Dendritic cell treated with granulocyte-macrophage colony-stimulating factor and Interleukin-4, amounts not matched to agents 40 ng/mL and 50 ng/mL, for 4 days (primary cell): ENCODE measurements around the gene DCAF11.

ENCODE experiments used
- H3K27ac Mint-ChIP-seq: one replicate; pipeline ENCODE4 v1.8.0; 2022; ENCODE audit warnings: mild to moderate bottlenecking, mixed read lengths
- H3K27me3 Mint-ChIP-seq: one replicate; pipeline ENCODE4 v1.8.0; 2022; ENCODE audit warnings: mild to moderate bottlenecking, mixed read lengths
- H3K36me3 Mint-ChIP-seq: one replicate; pipeline ENCODE4 v1.8.0; 2022; ENCODE audit warnings: low read depth, mixed read lengths
- H3K4me1 Mint-ChIP-seq: one replicate; pipeline ENCODE4 v1.8.0; 2022; ENCODE audit warnings: low read depth, mixed read lengths
- H3K4me3 Mint-ChIP-seq: one replicate; pipeline ENCODE4 v1.8.0; 2022; ENCODE audit warnings: mild to moderate bottlenecking, moderate library complexity, mixed read lengths
- H3K9me3 Mint-ChIP-seq: one replicate; pipeline ENCODE4 v1.8.0; 2022; ENCODE audit warnings: mixed read lengths
- intact Hi-C: fragments of 100-400 bp; cut with micrococcal nuclease; formaldehyde crosslinking; loops from one replicate; pipeline ENCODE4 v1.15.0; 2022

DCAF11 gene

GRCh38 chr14:24171422-24172260, 57.1 kb downstream of the DCAF11 start, which contains the start of gene REC8:
Gene REC8 (plus strand): TSS chr14:24172080. CDS start chr14:24172553, 473 bp downstream.
- Mint-ChIP-seq H3K36me3 (peaks cover 96% of the 10 kb centered on the region), H3K27ac (peak within 1 kb of the TSS; percentile 61), H3K9me3 (no peaks in the 10 kb centered on the region), H3K4me1 (peaks cover 37% of the 10 kb centered on the region), H3K4me3 (peak within 1 kb of the TSS; percentile 65), H3K27me3 (peaks cover 13% of the 10 kb centered on the region)
- intact Hi-C loops, result no loop called here

- H3K4me3 Mint-ChIP-seq, result no peak overlapping the region
- intact Hi-C loops, result no loop called here
- no peak overlapping the region for H3K27ac Mint-ChIP-seq
- H3K9me3 Mint-ChIP-seq, result no peaks in the 10 kb centered on the region
- H3K4me1 Mint-ChIP-seq, result peaks cover 30% of the 10 kb centered on the region
- peaks cover 13% of the 10 kb centered on the region for H3K27me3 Mint-ChIP-seq
- H3K36me3 Mint-ChIP-seq, result peaks cover 96% of the 10 kb centered on the region
Observed at GRCh38 chr14:24172261-24172860, 57.8 kb downstream of the DCAF11 start.

- Mint-ChIP-seq H3K9me3 (no peaks in the 10 kb centered on the region), H3K4me1 (peaks cover 25% of the 10 kb centered on the region), H3K27ac (no peak overlapping the region), H3K36me3 (peaks cover 96% of the 10 kb centered on the region), H3K4me3 (no peak overlapping the region), H3K27me3 (peaks cover 13% of the 10 kb centered on the region)
- intact Hi-C loops, result no loop called here
Observed at GRCh38 chr14:24172871-24173281, 58.3 kb downstream of the DCAF11 start.
